Heart left ventricle (tissue), 16 donors: Measurements from ENCODE around the gene RIC8B. TPM values are rescaled to one million over a fixed set of nuclear protein-coding genes. Genes with fewer than 3 reads are reported as not detected.

Experiments
- ATAC-seq, 4 donors: fragments of 200-7000 bp; cut with Tn5 transposase; one replicate each; pipeline ENCODE4 v1.9.1; 2020 to 2022; ENCODE audit warnings: moderate library complexity in 4 of 4, mild to moderate bottlenecking in 3 of 4, moderate number of reproducible peaks in 1 of 4
- DNase-seq, 5 donors: peaks; one replicate each; pipeline ENCODE4 v3.0.0-alpha.2; 2020
- H3K27ac ChIP-seq, 12 donors: fragments of 200-600 bp; sonication (generic) in 4 of 12; one replicate each; pipeline versions ENCODE4 v1.5.0 to v1.8.0; 2016 to 2022; ENCODE audit warnings: mild to moderate bottlenecking in 2 of 12
- H3K27me3 ChIP-seq, 9 donors: fragments of 200-600 bp; sonication (generic) in 2 of 9; one replicate each; pipeline versions ENCODE4 v1.5.1 to v1.8.0; 2016 to 2022; ENCODE audit warnings: mild to moderate bottlenecking in 3 of 9
- H3K36me3 ChIP-seq, 9 donors: fragments of 200-600 bp; sonication (generic) in 2 of 9; one replicate each; pipeline versions ENCODE4 v1.5.0 to v1.8.0; 2018 to 2022; ENCODE audit warnings: mild to moderate bottlenecking in 2 of 9
- H3K4me1 ChIP-seq, 12 donors: fragments of 200-600 bp; sonication (generic) in 4 of 12; one replicate each; pipeline versions ENCODE4 v1.5.0 to v1.8.0; 2016 to 2022; ENCODE audit warnings: mild to moderate bottlenecking in 3 of 12
- H3K4me3 ChIP-seq, 12 donors: fragments of 200-600 bp; sonication (generic) in 4 of 12; one replicate each; pipeline versions ENCODE4 v1.5.0 to v1.8.0; 2017 to 2022; ENCODE audit warnings: mild to moderate bottlenecking in 9 of 12, moderate library complexity in 4 of 12
- H3K9me3 ChIP-seq, 12 donors: fragments of 200-600 bp; sonication (generic) in 4 of 12; one replicate each; pipeline versions ENCODE4 v1.5.0 to v1.8.0; 2016 to 2022; ENCODE audit warnings: mild to moderate bottlenecking in 1 of 12
- POLR2A ChIP-seq, 2 donors: fragments of 450-650 bp; IDR thresholded peaks; one replicate each; pipeline ENCODE4 v1.6.1; 2017; ENCODE audit warnings: antibody characterized with exemption in 2 of 2, mild to moderate bottlenecking in 2 of 2, moderate library complexity in 2 of 2
- WGBS, 4 donors: extraction: QIAGEN DNeasy Blood & Tissue Kit in 2 of 4; methylation state at CpG; one replicate each; pipeline versions ENCODE4 v1.1.5 to v1.1.7; 2013 to 2018; 5-methylcytosine and 5-hydroxymethylcytosine counted together
- intact Hi-C, 10 donors: fragments of 100-400 bp; cut with DNase I; formaldehyde crosslinking; loops; one replicate each; pipeline versions ENCODE4 v1.11.1 to v1.14.2; 2022
- polyA plus RNA-seq, 2 donors: library from polyadenylated mRNA; stranded (reverse); fragments of 200-250 nt; gene quantifications; one replicate each; pipeline ENCODE4 v1.2.3, GENCODE V29; 2013
- total RNA-seq, 9 donors: library from RNA; depleted of rRNA in 2 of 9; stranded (reverse); fragments of >200 nt in 2 of 9; fragmentation: NEBNext Ultra II Directional in 3 of 9; extraction: Animal tissue kit (Norgen Biotek cat#: 25700) in 3 of 9; gene quantifications; one replicate each; pipeline versions ENCODE4 v1.1.0 to v1.2.4, GENCODE V29; 2016 to 2023
- TF ChIP-seq, protein P1 (sequence below), 12 donors: fragments of 200-600 bp; sonication (generic) in 4 of 12; IDR thresholded peaks; one replicate each; pipeline versions ENCODE4 v1.5.0 to v1.8.0; 2018 to 2022; ENCODE audit warnings: antibody characterized with exemption in 12 of 12, mild to moderate bottlenecking in 5 of 12
- donor health status: ischemic (EF 13 %, LVEDD 7.1; RV severe dilation, severe dysfunction).
- donor health status: healthy with polysubstance abuse.
- donor health status: DM: no; HTN: yes; CAD: no.
- donor health status: DM: no; HTN: no; CAD: no.
- donor health status: ischemic (EF 25% LVEDD 6.9; RV normal size, moderate dysfunction).
- donor health status: ischemic (EF 25% LVEDD 5.7; RV mildly dilated, moderate dysfunction).
- donor health status: healthy.
- donor health status: DM: yes; HTN: yes; CAD: no.
- donor health status: ischemic (EF 35%, LVEDD 5.7; RV mildly dilated, moderate dysfunction).
- donor health status: nonischemic (EF 11% LVEDD 7.7; RV severe dilation, severe dysfunction).
- donor health status: DM: yes; HTN: yes; CAD: no.
- donor health status: PGD.
- donor health status: ischemic (EF 29% LVEDD 5.4; RV normal size, mild dysfunction).
- donor health status: nonischemic (EF 23%, LVEDD 6.1; RV moderate dilation, normal function).

RIC8B gene
- total and polyA plus RNA-seq, 11 donors = 6.1 to 27.5 (median 22.7) TPM

DNA sequence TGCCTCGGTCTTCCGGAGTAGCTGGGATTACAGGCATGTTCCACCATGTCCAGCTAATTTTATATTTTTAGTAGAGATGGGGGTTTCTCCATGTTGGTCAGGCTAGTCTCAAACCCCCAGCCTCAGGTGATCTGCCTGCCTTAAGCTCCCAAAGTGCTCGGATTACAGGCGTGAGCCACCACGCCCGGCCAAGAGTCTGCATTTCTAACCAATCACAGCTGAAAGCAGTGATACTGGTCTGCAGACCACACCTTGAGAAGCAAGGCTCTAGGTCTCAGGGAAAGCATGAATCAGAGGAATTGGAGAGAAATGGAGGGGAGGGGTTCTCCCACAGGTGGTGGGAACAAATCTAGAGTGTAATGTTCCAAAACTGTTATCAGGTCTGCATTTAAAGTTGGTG is 126.1 kb downstream of the RIC8B start:
- WGBS, 4 donors = 80 to 94% (median 84%) methylated on average over 6 of the region's 6 CpGs
- intact Hi-C loops = no loop called here

DNA sequence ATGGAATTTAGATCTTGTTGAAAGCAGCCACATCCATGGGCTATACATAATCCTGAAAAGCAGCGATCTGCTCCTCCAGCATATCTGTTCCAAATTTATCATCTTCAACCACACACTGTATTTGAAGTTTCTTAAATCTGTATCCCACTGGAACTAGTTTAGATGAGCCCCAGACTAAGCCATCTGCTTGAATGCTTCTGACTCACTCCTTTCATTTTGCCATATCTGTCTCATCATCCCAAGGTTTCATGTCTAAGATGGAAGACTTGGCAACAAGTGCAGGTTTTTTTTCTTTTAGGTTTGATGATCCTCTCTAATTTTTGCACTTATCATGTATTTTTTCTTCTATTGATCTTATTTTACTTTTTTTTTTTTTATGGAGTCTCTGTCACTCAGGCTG is 126.8 kb downstream of the RIC8B start:
- H3K27ac ChIP-seq = no peak overlapping the region
- no peak for TF ChIP-seq POLR2A (IDR thresholded peaks at IDR 0.05)
- TF ChIP-seq, protein P1, sequence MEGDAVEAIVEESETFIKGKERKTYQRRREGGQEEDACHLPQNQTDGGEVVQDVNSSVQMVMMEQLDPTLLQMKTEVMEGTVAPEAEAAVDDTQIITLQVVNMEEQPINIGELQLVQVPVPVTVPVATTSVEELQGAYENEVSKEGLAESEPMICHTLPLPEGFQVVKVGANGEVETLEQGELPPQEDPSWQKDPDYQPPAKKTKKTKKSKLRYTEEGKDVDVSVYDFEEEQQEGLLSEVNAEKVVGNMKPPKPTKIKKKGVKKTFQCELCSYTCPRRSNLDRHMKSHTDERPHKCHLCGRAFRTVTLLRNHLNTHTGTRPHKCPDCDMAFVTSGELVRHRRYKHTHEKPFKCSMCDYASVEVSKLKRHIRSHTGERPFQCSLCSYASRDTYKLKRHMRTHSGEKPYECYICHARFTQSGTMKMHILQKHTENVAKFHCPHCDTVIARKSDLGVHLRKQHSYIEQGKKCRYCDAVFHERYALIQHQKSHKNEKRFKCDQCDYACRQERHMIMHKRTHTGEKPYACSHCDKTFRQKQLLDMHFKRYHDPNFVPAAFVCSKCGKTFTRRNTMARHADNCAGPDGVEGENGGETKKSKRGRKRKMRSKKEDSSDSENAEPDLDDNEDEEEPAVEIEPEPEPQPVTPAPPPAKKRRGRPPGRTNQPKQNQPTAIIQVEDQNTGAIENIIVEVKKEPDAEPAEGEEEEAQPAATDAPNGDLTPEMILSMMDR (IDR thresholded peaks at IDR 0.05) = no peak
- no peak overlapping the region for H3K4me3 ChIP-seq
- no peak for ATAC-seq
- WGBS, 4 donors = 77 to 91% (median 82%) methylated on average over 1 of the region's 1 CpG
- H3K36me3 ChIP-seq = no peaks in the 10 kb centered on the region
- intact Hi-C loops = no loop called here
- peaks cover 0 to 91% (median 0%) of the 10 kb centered on the region in 9 donors for H3K27me3 ChIP-seq
- H3K9me3 ChIP-seq = no peaks in the 10 kb centered on the region
- DNase-seq = no peak
- H3K4me1 ChIP-seq = peaks cover 0 to 12% (median 8%) of the 10 kb centered on the region in 12 donors

More for the DNA sequence above, 126.1 kb downstream of the RIC8B start:
- H3K27ac ChIP-seq = no peak overlapping the region
- H3K4me1 ChIP-seq = peaks cover 0 to 12% (median 8%) of the 10 kb centered on the region in 12 donors
- H3K27me3 ChIP-seq = peaks cover 0 to 89% (median 0%) of the 10 kb centered on the region in 9 donors
- TF ChIP-seq, protein P1 (IDR thresholded peaks at IDR 0.05) = no peak
- TF ChIP-seq POLR2A (IDR thresholded peaks at IDR 0.05) = no peak
- ATAC-seq = no peak
- H3K4me3 ChIP-seq = no peak overlapping the region
- H3K9me3 ChIP-seq = no peaks in the 10 kb centered on the region
- no peaks in the 10 kb centered on the region for H3K36me3 ChIP-seq
- DNase-seq = no peak

DNA sequence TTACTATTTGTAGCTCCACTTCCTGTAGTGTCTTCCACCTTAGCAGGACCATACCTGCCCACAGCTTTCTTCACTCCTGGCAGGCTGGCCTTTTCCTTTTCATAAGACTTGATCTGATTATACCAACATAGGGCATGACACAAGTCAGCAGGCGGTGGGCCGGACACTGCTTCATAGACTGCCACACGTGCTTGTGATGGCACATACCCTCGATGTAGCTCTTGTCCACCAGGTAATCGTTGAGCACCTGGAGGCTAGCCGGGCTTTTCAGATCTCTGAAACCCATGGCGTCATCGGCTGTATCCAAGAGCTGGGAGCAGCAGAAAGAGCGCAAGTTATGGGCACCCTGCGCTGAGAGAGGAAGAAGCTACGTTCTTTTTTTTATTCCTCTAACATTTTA is 127.6 kb downstream of the RIC8B start:
- peaks cover 0 to 12% (median 8%) of the 10 kb centered on the region in 12 donors for H3K4me1 ChIP-seq
- no peak for DNase-seq
- 87 to 92% (median 91%) methylated on average over 11 of the region's 11 CpGs for WGBS, 4 donors
- intact Hi-C loops = no loop called here
- no peak overlapping the region for H3K27ac ChIP-seq
- peaks cover 0 to 96% (median 0%) of the 10 kb centered on the region in 9 donors for H3K27me3 ChIP-seq
- no peak for ATAC-seq
- no peaks in the 10 kb centered on the region for H3K36me3 ChIP-seq
- no peaks in the 10 kb centered on the region for H3K9me3 ChIP-seq
- TF ChIP-seq, protein P1 (IDR thresholded peaks at IDR 0.05) = no peak
- no peak for TF ChIP-seq POLR2A (IDR thresholded peaks at IDR 0.05)
- no peak overlapping the region for H3K4me3 ChIP-seq

DNA sequence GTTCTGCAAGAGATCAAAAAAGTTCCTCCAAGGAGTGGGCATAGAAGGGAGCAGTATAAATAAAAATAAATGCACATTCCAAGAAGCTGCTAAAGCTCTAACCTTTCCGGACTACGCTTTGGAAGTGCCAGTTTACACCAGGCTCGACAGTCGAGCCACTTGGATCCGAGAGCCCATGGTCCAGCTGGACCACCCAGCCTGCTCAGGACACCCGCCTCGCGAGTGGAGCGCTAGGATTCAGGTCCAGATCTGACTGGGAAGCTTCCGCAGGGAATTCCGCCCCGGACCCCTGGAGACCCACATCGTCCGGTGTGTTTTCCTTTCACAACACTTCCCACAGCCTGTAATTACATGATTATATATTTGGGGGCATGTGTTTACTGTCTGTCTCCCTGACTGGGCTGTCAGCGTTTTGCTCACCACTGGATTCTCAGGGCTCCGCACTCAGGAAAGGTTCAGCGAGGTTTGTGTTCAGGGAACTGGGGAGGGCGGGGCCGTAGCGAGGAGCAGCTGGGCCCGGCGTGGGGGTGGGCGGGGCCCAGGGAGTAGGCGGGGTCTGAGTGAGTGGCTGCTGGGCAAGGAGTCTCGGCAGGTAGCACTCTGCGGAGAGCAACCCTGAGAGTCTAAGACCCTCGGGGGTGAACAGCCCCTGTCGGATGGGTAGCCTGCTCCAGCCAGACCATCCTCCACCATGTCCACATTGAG is 128.9 kb downstream of the RIC8B start:
- H3K36me3 ChIP-seq = no peaks in the 10 kb centered on the region
- peaks cover 0 to 97% (median 0%) of the 10 kb centered on the region in 9 donors for H3K27me3 ChIP-seq
- H3K27ac ChIP-seq = no peak overlapping the region
- peak overlapping the region in 11 of 12 donors; percentile 12 to 59 (median 47) for H3K4me3 ChIP-seq
- DNase-seq (peak; percentile 60 to 79 (median 76)), ATAC-seq (peak; percentile 91 to 99 (median 96))
- H3K4me1 ChIP-seq = peaks cover 0 to 12% (median 8%) of the 10 kb centered on the region in 12 donors
- H3K9me3 ChIP-seq = no peaks in the 10 kb centered on the region
- no peak for TF ChIP-seq POLR2A (IDR thresholded peaks at IDR 0.05)
- TF ChIP-seq, protein P1 (IDR thresholded peaks at IDR 0.05) = no peak
- intact Hi-C loops = no loop called here
- WGBS, 4 donors = 6 to 7% (median 7%) methylated on average over 21 to 28 of the region's 28 CpGs
